H1 (cell line): Measurements from ENCODE around the gene TAGLN2. TPM values are rescaled to one million over a fixed set of nuclear protein-coding genes. Genes with fewer than 3 reads are reported as not detected.

Experiments
- CTCF ChIA-PET: fragments of 300-600 bp; sonication (Branson Sonifier 250); formaldehyde crosslinking; loops from one replicate; lab custom pipeline; 2021; ENCODE audit not compliant: partially characterized antibody; lab: Charles Lee
- POLR2A ChIA-PET: fragments of 300-600 bp; sonication (Branson Sonifier 250); formaldehyde crosslinking; loops from one replicate; lab custom pipeline; 2021; ENCODE audit warnings: inconsistent platforms; ENCODE audit not compliant: partially characterized antibody; lab: Charles Lee
- DNase-seq, 2 experiments: peaks; one replicate each; pipeline versions ENCODE4 v3.0.0 to v3.0.0-alpha.2; 2010 to 2022; ENCODE audit warnings: low spot score in 2 of 2, low read depth in 1 of 2, mixed read lengths in 1 of 2
- FAIRE-seq: peaks from 2 replicates; lab custom pipeline; 2011; peaks lifted over from hg19 to GRCh38; lab: Jason Lieb, UNC
- H2AFZ ChIP-seq: 2 replicates; pipeline ENCODE4 v1.8.1; 2012; ENCODE audit warnings: low read length, inconsistent platforms
- H2AK5ac ChIP-seq: 2 replicates; pipeline ENCODE4 v1.6.1; 2013; ENCODE audit warnings: low read depth, low read length
- H2BK120ac ChIP-seq: replicated peaks from 2 replicates; pipeline ENCODE3; 2013; ENCODE audit warnings: low read depth, low read length, inconsistent platforms
- H2BK12ac ChIP-seq: 2 replicates; pipeline ENCODE4 v1.6.1; 2013; ENCODE audit warnings: low read depth, low read length
- H2BK15ac ChIP-seq: 2 replicates; pipeline ENCODE4 v1.6.1; 2013; ENCODE audit warnings: low read length
- H2BK20ac ChIP-seq: 2 replicates; pipeline ENCODE4 v1.6.1; 2013; ENCODE audit warnings: low read length
- H2BK5ac ChIP-seq: 2 replicates; pipeline ENCODE4 v1.6.1; 2013; ENCODE audit warnings: low read depth, low read length
- H3K14ac ChIP-seq: 2 replicates; pipeline ENCODE4 v1.6.1; 2013; ENCODE audit warnings: inconsistent platforms; ENCODE audit not compliant: insufficient read length
- H3K18ac ChIP-seq: 2 replicates; pipeline ENCODE4 v1.6.1; 2013; ENCODE audit warnings: low read length; ENCODE audit errors: extremely low read depth
- H3K23ac ChIP-seq: 2 replicates; pipeline ENCODE4 v1.6.1; 2013; ENCODE audit warnings: inconsistent platforms; ENCODE audit not compliant: insufficient read length
- H3K23me2 ChIP-seq: 2 replicates; pipeline ENCODE4 v1.6.1; 2013; ENCODE audit warnings: low read depth, low read length
- H3K27ac ChIP-seq: 2 replicates; pipeline ENCODE4 v1.6.1; 2011; ENCODE audit warnings: low read depth, low read length, inconsistent platforms
- H3K27me3 ChIP-seq, 4 experiments: replicated peaks in 1 of 4; 1 replicate in 1 of 4; 2 replicates in 3 of 4; pipeline versions ENCODE4 v1.6.1 to v1.8.1; 2011 to 2013; ENCODE audit warnings: low read length in 3 of 4, mild to moderate bottlenecking in 3 of 4, inconsistent platforms in 2 of 4, mixed read lengths in 2 of 4, moderate library complexity in 1 of 4; ENCODE audit not compliant: control insufficient read depth in 3 of 4, insufficient read depth in 3 of 4; ENCODE audit errors: extremely low read depth in 1 of 4
- H3K36me3 ChIP-seq, 4 experiments: 2 replicates each; pipeline versions ENCODE4 v1.6.1 to v1.8.1; 2011 to 2013; ENCODE audit warnings: mild to moderate bottlenecking in 4 of 4, low read length in 3 of 4, moderate library complexity in 2 of 4, control low read depth in 1 of 4, inconsistent platforms in 1 of 4; ENCODE audit not compliant: insufficient read depth in 4 of 4, control insufficient read depth in 2 of 4
- H3K4ac ChIP-seq: replicated peaks from 2 replicates; pipeline ENCODE3; 2013; ENCODE audit warnings: low read length, low read depth, mixed read lengths, inconsistent platforms; ENCODE audit not compliant: insufficient read length
- H3K4me1 ChIP-seq, 4 experiments: replicated peaks in 1 of 4; 1 replicate in 1 of 4; 2 replicates in 3 of 4; pipeline versions ENCODE4 v1.6.1 to v1.8.1; 2011 to 2013; ENCODE audit warnings: low read length in 3 of 4, inconsistent platforms in 2 of 4, mixed read lengths in 1 of 4; ENCODE audit not compliant: insufficient read depth in 4 of 4, control insufficient read depth in 3 of 4
- H3K4me2 ChIP-seq, 2 experiments: 2 replicates each; pipeline versions ENCODE4 v1.6.1 to v1.8.1; 2011 to 2013; ENCODE audit warnings: low read depth in 2 of 2, low read length in 2 of 2, control low read depth in 1 of 2, inconsistent platforms in 1 of 2, mild to moderate bottlenecking in 1 of 2; ENCODE audit not compliant: insufficient read depth in 1 of 2
- H3K4me3 ChIP-seq, 4 experiments: fragments of 200-600, 300-600 bp in 1 of 4; sonication (generic), shearing (Covaris generic), sonication (Bioruptor Twin) in 1 of 4; 2 replicates each; pipeline versions ENCODE4 v1.5.1 to v1.8.1; 2011 to 2016; ENCODE audit warnings: low read length in 4 of 4, low read depth in 3 of 4, control low read depth in 2 of 4, inconsistent platforms in 2 of 4, mild to moderate bottlenecking in 2 of 4, mixed read lengths in 1 of 4, moderate library complexity in 1 of 4; ENCODE audit not compliant: insufficient read depth in 2 of 4; ENCODE audit errors: extremely low read depth in 1 of 4
- H3K56ac ChIP-seq: replicated peaks from 2 replicates; pipeline ENCODE3; 2013; ENCODE audit warnings: low read depth, mild to moderate bottlenecking, mixed read lengths, low read length, inconsistent platforms; ENCODE audit not compliant: insufficient read length
- H3K79me1 ChIP-seq: 2 replicates; pipeline ENCODE4 v1.6.1; 2013; ENCODE audit warnings: low read depth, low read length, control low read depth
- H3K79me2 ChIP-seq, 2 experiments: 2 replicates each; pipeline versions ENCODE4 v1.6.1 to v1.8.1; 2012 to 2013; ENCODE audit warnings: low read length in 2 of 2, mild to moderate bottlenecking in 2 of 2, inconsistent platforms in 1 of 2; ENCODE audit not compliant: insufficient read depth in 2 of 2, control insufficient read depth in 1 of 2
- H3K9ac ChIP-seq, 4 experiments: replicated peaks in 1 of 4; 1 replicate in 1 of 4; 2 replicates in 3 of 4; pipeline versions ENCODE4 v1.6.1 to v1.8.1; 2011 to 2013; ENCODE audit warnings: low read depth in 3 of 4, low read length in 3 of 4, control low read depth in 2 of 4, mild to moderate bottlenecking in 2 of 4, moderate library complexity in 2 of 4, inconsistent platforms in 1 of 4; ENCODE audit errors: extremely low read depth in 1 of 4
- H3K9me3 ChIP-seq, 2 experiments: 2 replicates each; pipeline versions ENCODE4 v1.6.1 to v1.8.1; 2012 to 2013; ENCODE audit warnings: mild to moderate bottlenecking in 2 of 2, moderate library complexity in 2 of 2, control low read depth in 1 of 2, inconsistent platforms in 1 of 2, low read depth in 1 of 2, low read length in 1 of 2, mixed read lengths in 1 of 2; ENCODE audit not compliant: insufficient read depth in 2 of 2
- H4K20me1 ChIP-seq, 2 experiments: replicated peaks in 1 of 2; 2 replicates each; pipeline versions ENCODE3 to v1.8.1; 2011 to 2013; ENCODE audit warnings: inconsistent platforms in 2 of 2, low read length in 2 of 2, mild to moderate bottlenecking in 1 of 2; ENCODE audit not compliant: insufficient read depth in 2 of 2, control insufficient read depth in 1 of 2
- H4K5ac ChIP-seq: 2 replicates; pipeline ENCODE4 v1.6.1; 2013; ENCODE audit warnings: low read length, low read depth, mixed read lengths, inconsistent platforms; ENCODE audit not compliant: insufficient read length
- H4K8ac ChIP-seq: 2 replicates; pipeline ENCODE4 v1.8.0; 2013; ENCODE audit warnings: mild to moderate bottlenecking, moderate library complexity, low read length, inconsistent platforms; ENCODE audit not compliant: insufficient read depth; ENCODE audit errors: extremely low read depth
- H4K91ac ChIP-seq: replicated peaks from 2 replicates; pipeline ENCODE3; 2013; ENCODE audit warnings: low read length, mixed read lengths, inconsistent platforms; ENCODE audit not compliant: insufficient read length
- ASH2L ChIP-seq: fragments of 200-600, 300-600 bp; sonication (generic); IDR thresholded peaks from one replicate; pipeline ENCODE4 v1.7.1; 2017; ENCODE audit warnings: low read length
- CBX5 ChIP-seq: fragments of 300-800, 300-1000 bp; sonication (generic); IDR thresholded peaks from 2 replicates; pipeline ENCODE4 v1.7.1; 2016; ENCODE audit warnings: antibody characterized with exemption, low read length, low read depth
- CBX8 ChIP-seq: fragments of 300-800, 300-1000 bp; sonication (generic); IDR thresholded peaks from 2 replicates; pipeline ENCODE4 v1.7.1; 2016; ENCODE audit warnings: low read depth, low read length, borderline replicate concordance
- CEBPB ChIP-seq: IDR thresholded peaks from 2 replicates; pipeline ENCODE4 v1.6.1; 2012; ENCODE audit warnings: low read depth, low read length
- EGR1 ChIP-seq: IDR thresholded peaks from 2 replicates; pipeline ENCODE4 v1.6.1; 2011; ENCODE audit warnings: low read depth, low read length, borderline replicate concordance
- EZH2 ChIP-seq: fragments of 200-600 bp; sonication (generic); IDR thresholded peaks from 2 replicates; pipeline ENCODE4 v1.7.1; 2012; ENCODE audit warnings: low read depth, mild to moderate bottlenecking, moderate library complexity, low read length, inconsistent platforms; ENCODE audit not compliant: severe bottlenecking
- HDAC6 ChIP-seq: IDR thresholded peaks from one replicate; pipeline ENCODE4 v1.7.1; 2012; ENCODE audit warnings: low read depth, mild to moderate bottlenecking, inconsistent platforms, low read length, moderate library complexity
- MAFK ChIP-seq: IDR thresholded peaks from 2 replicates; pipeline ENCODE4 v1.6.1; 2012; ENCODE audit warnings: low read depth, mild to moderate bottlenecking, improper control_type of control experiment, low read length
- NRF1 ChIP-seq: IDR thresholded peaks from 2 replicates; pipeline ENCODE4 v1.6.1; 2011; ENCODE audit warnings: mild to moderate bottlenecking, low read depth, low read length, improper control_type of control experiment
- RNF2 ChIP-seq: fragments of 200-900, 300-1000 bp; sonication (generic); IDR thresholded peaks from 2 replicates; pipeline ENCODE4 v1.7.1; 2016; ENCODE audit warnings: borderline replicate concordance, low read depth, mild to moderate bottlenecking, antibody characterized with exemption, low read length; ENCODE audit not compliant: poor library complexity, severe bottlenecking; ENCODE audit errors: missing control alignments
- SRF ChIP-seq: IDR thresholded peaks from 2 replicates; pipeline ENCODE4 v1.6.1; 2011; ENCODE audit warnings: mild to moderate bottlenecking, low read depth, low read length, moderate library complexity
- TBP ChIP-seq: IDR thresholded peaks from 2 replicates; pipeline ENCODE4 v1.6.1; 2011; ENCODE audit warnings: low read depth, low read length, improper control_type of control experiment
- ZNF274 ChIP-seq: IDR thresholded peaks from 2 replicates; pipeline ENCODE4 v1.7.0; 2012; ENCODE audit warnings: low read length, borderline replicate concordance; ENCODE audit errors: extremely low read depth
- WGBS, 2 experiments: shearing (Covaris generic) in 1 of 2; methylation state at CpG; one replicate each; pipeline versions ENCODE4 v1.1.6 to v1.1.7; 2013 to 2015; ENCODE audit warnings: low lambda C conversion rate in 2 of 2, mixed read lengths in 2 of 2, inconsistent platforms in 1 of 2, low coverage in 1 of 2, missing lambda C conversion rate in 1 of 2; ENCODE audit not compliant: insufficient replicate concordance in 2 of 2, insufficient coverage in 1 of 2, insufficient read length in 1 of 2; ENCODE audit errors: extremely low coverage in 1 of 2, missing lambda C conversion rate in 1 of 2; 5-methylcytosine and 5-hydroxymethylcytosine counted together
- polyA plus RNA-seq, 7 experiments: library from polyadenylated mRNA; depleted of rRNA in 3 of 7; stranded (reverse) in 5 of 7; unstranded in 2 of 7; fragments of >200 nt in 5 of 7; fragments of 200-250 nt in 2 of 7; gene quantifications; 1 replicate in 5 of 7; 2 replicates in 1 of 7; 4 replicates in 1 of 7; pipeline versions ENCODE4 v1.2.1 to v1.2.3, GENCODE V29; 2011 to 2013; ENCODE audit warnings: missing spikeins in 2 of 7, mixed read lengths in 2 of 7
- total RNA-seq: library from RNA; stranded (reverse); fragmentation: NEBNext Ultra II Directional; extraction: Animal tissue kit (Norgen Biotek cat#: 25700); gene quantifications from 2 replicates; pipeline ENCODE4 v1.2.1, GENCODE V29; 2021

Gene TAGLN2
- total and polyA plus RNA-seq, 2 of the 8 experiments (the other 6 are each of a cell fraction or from before 2014, with no cell fraction given) = 93.0 to 114 TPM

DNA sequence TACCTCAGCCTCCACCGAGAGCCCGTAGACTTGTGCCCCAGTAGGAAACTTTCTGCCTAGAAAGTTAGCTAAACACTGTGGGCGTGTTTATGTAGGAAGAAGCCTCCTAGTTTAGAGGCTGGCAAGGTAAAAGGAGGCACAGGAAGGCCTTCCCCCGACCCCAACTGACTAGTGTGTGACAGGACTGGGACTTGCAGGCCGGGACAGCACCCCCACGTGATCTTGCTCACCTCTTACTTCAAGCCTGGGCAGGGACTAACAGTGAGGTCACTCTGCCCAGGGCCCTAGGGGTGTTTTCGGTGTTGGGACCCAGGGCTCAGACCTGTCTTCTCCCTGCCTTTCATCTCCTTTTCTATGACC, 392 bp upstream of the TAGLN2 start:
- H3K27ac ChIP-seq = no peak overlapping the region
- no peak overlapping the region for H2BK120ac ChIP-seq
- no peak overlapping the region for H3K14ac ChIP-seq
- H4K91ac ChIP-seq = no peak overlapping the region
- H3K9me3 ChIP-seq = no peaks in the 10 kb centered on the region
- no peak overlapping the region for H3K9ac ChIP-seq
- peaks cover 0 to 12% of the 10 kb centered on the region in 2 experiments; a peak in 2 of 4 replicates for H3K79me2 ChIP-seq
- H3K23ac ChIP-seq = no peak overlapping the region
- H3K27me3 ChIP-seq = peaks cover 0 to 17% (median 8%) of the 10 kb centered on the region in 4 experiments; a peak in 5 of 7 replicates
- FAIRE-seq = no peak
- 24% methylated on average over 7 of the region's 7 CpGs; no CpG with 5 or more reads in 1 of the 2 experiments for WGBS, 2 experiments
- H3K79me1 ChIP-seq = peaks cover 3% of the 10 kb centered on the region
- CTCF ChIA-PET = interaction anchor here (0.9 to 7.3 kb wide), 7 partner anchors 10 to 133 kb away, joined by 3 to 53 read pairs (median 5); partner anchors contain the start of genes CFAP45 and IGSF9
- peak overlapping the region; percentile 79 to 92 for H3K4me2 ChIP-seq
- H3K4ac ChIP-seq = no peak overlapping the region
- H3K36me3 ChIP-seq = peaks cover 0 to 23% (median 5%) of the 10 kb centered on the region in 4 experiments; a peak in 3 of 8 replicates
- no peak overlapping the region; the same call in 1 of the 2 replicates for H2BK5ac ChIP-seq
- H2BK20ac ChIP-seq = no peak overlapping the region
- no peak overlapping the region for H4K8ac ChIP-seq
- peaks cover 5 to 21% (median 16%) of the 10 kb centered on the region in 4 experiments for H3K4me1 ChIP-seq
- H2BK15ac ChIP-seq = no peak overlapping the region
- no peak overlapping the region for H4K5ac ChIP-seq
- POLR2A ChIA-PET = interaction anchor here (0.8 to 3.7 kb wide), 7 partner anchors 11 to 132 kb away, joined by 3 to 14 read pairs (median 4); partner anchors contain the start of gene IGSF9
- H3K18ac ChIP-seq = peak overlapping the region; percentile 36; the same call in 1 of the 2 replicates
- no peak overlapping the region for H2AK5ac ChIP-seq
- peaks cover 0 to 5% of the 10 kb centered on the region in 2 experiments for H4K20me1 ChIP-seq
- peak in 1 of 2 experiments; percentile 56 for DNase-seq
- H3K56ac ChIP-seq = no peak overlapping the region
- 0 out of 2 replicates have a peak overlapping the region, but pooled peaks have one; percentile 50 for H2BK12ac ChIP-seq
- H3K23me2 ChIP-seq = peaks cover 17% of the 10 kb centered on the region; the same call in 1 of the 2 replicates
- peak overlapping the region; percentile 55 to 63 (median 59); a peak in 7 of 8 replicates for H3K4me3 ChIP-seq
- no peak overlapping the region for H2AFZ ChIP-seq
- TF ChIP-seq ASH2L = no peak
- no peak for TF ChIP-seq EGR1
- no peak for TF ChIP-seq CEBPB
- TF ChIP-seq CBX8 = no peak
- TF ChIP-seq ZNF274 = no peak
- no peak for TF ChIP-seq CBX5
- TF ChIP-seq SRF = no peak
- no peak for TF ChIP-seq TBP
- no peak for TF ChIP-seq EZH2
- no peak for TF ChIP-seq NRF1
- TF ChIP-seq HDAC6 = no peak
- TF ChIP-seq MAFK = no peak
- TF ChIP-seq RNF2 = no peak
